Trophoblast cell (in vitro differentiated cells and primary cell): ENCODE measurements around the gene MPPED1.

Experiments used
- DNase-seq, 2 donors: peaks; one replicate each; pipeline ENCODE4 v3.0.0-alpha.2; 2016
- H2AFZ ChIP-seq: 2 replicates; pipeline ENCODE4 v1.6.1; 2013; ENCODE audit warnings: low read length, moderate library complexity, mild to moderate bottlenecking; ENCODE audit not compliant: insufficient read depth, poor library complexity
- H2AK5ac ChIP-seq: 2 replicates; pipeline ENCODE4 v1.6.1; 2013; ENCODE audit warnings: mild to moderate bottlenecking, low read length
- H2BK120ac ChIP-seq: 2 replicates; pipeline ENCODE4 v1.6.1; 2013; ENCODE audit warnings: low read length, mild to moderate bottlenecking, moderate library complexity; ENCODE audit not compliant: insufficient read depth, poor library complexity
- H2BK12ac ChIP-seq: 2 replicates; pipeline ENCODE4 v1.6.1; 2013; ENCODE audit warnings: mild to moderate bottlenecking, low read length, moderate library complexity
- H2BK5ac ChIP-seq: 2 replicates; pipeline ENCODE4 v1.6.1; 2013; ENCODE audit warnings: low read length, low read depth, moderate library complexity, mild to moderate bottlenecking; ENCODE audit not compliant: poor library complexity
- H3K14ac ChIP-seq: 2 replicates; pipeline ENCODE4 v1.6.1; 2013; ENCODE audit warnings: mild to moderate bottlenecking, low read length
- H3K18ac ChIP-seq: 2 replicates; pipeline ENCODE4 v1.6.1; 2013; ENCODE audit warnings: mild to moderate bottlenecking, low read length
- H3K23ac ChIP-seq: 2 replicates; pipeline ENCODE4 v1.6.1; 2013; ENCODE audit warnings: low read length
- H3K27ac ChIP-seq: 2 replicates; pipeline ENCODE4 v1.5.1; 2013; ENCODE audit warnings: low read depth, mild to moderate bottlenecking, inconsistent platforms, low read length, moderate library complexity
- H3K27me3 ChIP-seq: 2 replicates; pipeline ENCODE4 v1.6.1; 2013; ENCODE audit warnings: inconsistent platforms, mild to moderate bottlenecking, low read length, moderate library complexity; ENCODE audit not compliant: insufficient read depth
- H3K36me3 ChIP-seq, 2 experiments: 1 replicate in 1 of 2; 2 replicates in 1 of 2; pipeline ENCODE4 v1.6.1; 2013; ENCODE audit warnings: low read length in 2 of 2, mild to moderate bottlenecking in 2 of 2, moderate library complexity in 1 of 2; ENCODE audit not compliant: insufficient read depth in 2 of 2, control insufficient read depth in 1 of 2
- H3K4ac ChIP-seq: 2 replicates; pipeline ENCODE4 v1.6.1; 2013; ENCODE audit warnings: low read depth, mild to moderate bottlenecking, low read length, moderate library complexity
- H3K4me1 ChIP-seq, 2 experiments: 1 replicate in 1 of 2; 2 replicates in 1 of 2; pipeline ENCODE4 v1.6.1; 2013; ENCODE audit warnings: low read length in 2 of 2, mild to moderate bottlenecking in 2 of 2, moderate library complexity in 1 of 2; ENCODE audit not compliant: insufficient read depth in 2 of 2, control insufficient read depth in 1 of 2
- H3K4me2 ChIP-seq: 2 replicates; pipeline ENCODE4 v1.6.1; 2013; ENCODE audit warnings: inconsistent platforms, mild to moderate bottlenecking, low read length, moderate library complexity
- H3K4me3 ChIP-seq: 2 replicates; pipeline ENCODE4 v1.5.1; 2013; ENCODE audit warnings: mild to moderate bottlenecking, low read depth, low read length, inconsistent platforms
- H3K79me1 ChIP-seq: one replicate; pipeline ENCODE4 v1.6.1; 2013; ENCODE audit warnings: low read length
- H3K79me2 ChIP-seq: 2 replicates; pipeline ENCODE4 v1.6.1; 2013; ENCODE audit warnings: low read length, mild to moderate bottlenecking; ENCODE audit not compliant: control insufficient read depth, insufficient read depth, poor library complexity
- H3K9ac ChIP-seq: 2 replicates; pipeline ENCODE4 v1.6.1; 2013; ENCODE audit warnings: mild to moderate bottlenecking, low read length
- H3K9me3 ChIP-seq: 2 replicates; pipeline ENCODE4 v1.6.1; 2013; ENCODE audit warnings: low read depth, mild to moderate bottlenecking, control low read depth, inconsistent platforms, low read length; ENCODE audit not compliant: insufficient read depth
- H4K12ac ChIP-seq: 2 replicates; pipeline ENCODE4 v1.6.1; 2013; ENCODE audit warnings: low read depth, mild to moderate bottlenecking, low read length, moderate library complexity
- H4K8ac ChIP-seq: 2 replicates; pipeline ENCODE4 v1.6.1; 2013; ENCODE audit warnings: low read depth, mild to moderate bottlenecking, low read length, moderate library complexity
- H4K91ac ChIP-seq: one replicate; pipeline ENCODE4 v1.6.1; 2013; ENCODE audit warnings: low read depth, mild to moderate bottlenecking, low read length, moderate library complexity
- WGBS: extraction: QIAGEN DNeasy Blood & Tissue Kit; methylation state at CpG from one replicate; pipeline ENCODE4 v1.1.7; 2013; ENCODE audit warnings: missing lambda C conversion rate; ENCODE audit not compliant: insufficient read length, insufficient coverage; ENCODE audit errors: extremely low coverage; 5-methylcytosine and 5-hydroxymethylcytosine counted together

The MPPED1 gene

DNA sequence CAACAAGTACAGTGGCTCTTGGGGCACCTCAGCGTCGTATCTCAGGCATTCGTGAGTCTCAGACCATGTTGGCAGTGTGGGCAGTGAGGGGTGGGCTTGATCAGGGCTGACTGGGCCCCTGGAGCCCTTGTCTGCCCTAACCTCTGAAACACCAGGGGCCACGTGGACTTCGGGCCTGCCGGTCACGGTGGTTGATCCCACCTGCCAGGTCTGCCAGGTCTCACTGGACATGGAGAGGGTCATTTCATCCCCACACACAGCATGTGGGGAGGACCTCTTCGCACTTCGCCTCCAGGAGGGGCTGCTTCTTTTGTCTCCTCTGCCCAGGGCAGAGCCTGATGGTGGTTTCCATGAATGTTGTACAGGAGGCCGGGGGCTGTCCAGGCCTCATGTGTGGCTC is 77.1 kb downstream of the MPPED1 start:
- no peak overlapping the region for H4K12ac ChIP-seq
- H3K18ac ChIP-seq: no peak overlapping the region
- H3K9ac ChIP-seq: no peak overlapping the region
- no CpG with 5 or more reads among the region's 10 CpGs for WGBS
- peaks cover 11% of the 10 kb centered on the region for H3K9me3 ChIP-seq
- no peak overlapping the region for H2AK5ac ChIP-seq
- no peak overlapping the region for H2BK12ac ChIP-seq
- no peaks in the 10 kb centered on the region for H3K27me3 ChIP-seq
- H3K79me1 ChIP-seq: no peaks in the 10 kb centered on the region
- no peaks in the 10 kb centered on the region for H3K79me2 ChIP-seq
- H2AFZ ChIP-seq: no peak overlapping the region
- no peaks in the 10 kb centered on the region for H3K36me3 ChIP-seq
- no peak overlapping the region for H4K8ac ChIP-seq
- no peak overlapping the region for H3K14ac ChIP-seq
- no peak overlapping the region for H3K23ac ChIP-seq
- no peaks in the 10 kb centered on the region for H3K4me1 ChIP-seq
- H3K4ac ChIP-seq: no peak overlapping the region
- DNase-seq: no peak
- no peak overlapping the region for H3K27ac ChIP-seq
- no peak overlapping the region for H4K91ac ChIP-seq
- H3K4me2 ChIP-seq: no peak overlapping the region
- H3K4me3 ChIP-seq: no peak overlapping the region
- H2BK5ac ChIP-seq: no peak overlapping the region
- H2BK120ac ChIP-seq: no peak overlapping the region

DNA sequence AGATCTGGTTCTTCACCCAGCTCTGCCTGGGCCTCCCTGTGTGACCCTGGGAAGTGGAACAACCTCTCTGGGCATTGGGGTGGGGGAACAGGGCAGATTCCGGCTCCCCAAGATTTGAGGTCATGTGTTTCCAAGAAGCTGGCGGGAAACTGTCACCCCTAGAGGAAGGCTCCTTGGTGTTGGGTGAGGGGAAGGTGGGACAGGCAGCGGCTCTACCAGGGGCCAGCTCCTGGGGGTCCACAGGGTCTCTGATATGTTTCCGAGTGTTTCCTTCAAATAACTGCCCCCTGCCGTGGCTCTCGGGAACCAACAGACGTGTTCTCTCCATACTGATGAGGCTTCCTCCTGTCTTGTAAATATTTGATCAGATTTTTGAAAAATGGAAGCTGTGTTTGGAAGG is 78.5 kb downstream of the MPPED1 start:
- Histone ChIP-seq H3K9ac (no peak overlapping the region), H3K79me1 (no peaks in the 10 kb centered on the region), H3K4me3 (no peak overlapping the region), H2BK12ac (no peak overlapping the region), H4K12ac (no peak overlapping the region), H3K4me1 (no peaks in the 10 kb centered on the region), H2BK120ac (no peak overlapping the region), H2AFZ (no peak overlapping the region), H3K27me3 (no peaks in the 10 kb centered on the region), H3K79me2 (no peaks in the 10 kb centered on the region), H3K23ac (no peak overlapping the region), H3K18ac (no peak overlapping the region), H3K9me3 (peaks cover 17% of the 10 kb centered on the region), H2AK5ac (no peak overlapping the region), H4K91ac (no peak overlapping the region), H3K4me2 (no peak overlapping the region), H3K4ac (no peak overlapping the region), H3K14ac (no peak overlapping the region), H3K27ac (no peak overlapping the region), H3K36me3 (no peaks in the 10 kb centered on the region), H4K8ac (no peak overlapping the region), H2BK5ac (no peak overlapping the region)
- no CpG with 5 or more reads among the region's 7 CpGs for WGBS
- no peak for DNase-seq

- H2AK5ac ChIP-seq: no peak overlapping the region
- no peaks in the 10 kb centered on the region for H3K79me2 ChIP-seq
- no peak overlapping the region for H2BK12ac ChIP-seq
- H4K91ac ChIP-seq: no peak overlapping the region
- no peak overlapping the region for H3K14ac ChIP-seq
- no peak overlapping the region for H2BK120ac ChIP-seq
- H3K4ac ChIP-seq: no peak overlapping the region
- no peak overlapping the region for H3K9ac ChIP-seq
- DNase-seq: no peak
- H3K79me1 ChIP-seq: no peaks in the 10 kb centered on the region
- no peak overlapping the region for H4K8ac ChIP-seq
- H3K4me3 ChIP-seq: peak overlapping the region; percentile 33
- H3K27ac ChIP-seq: no peak overlapping the region
- H2BK5ac ChIP-seq: no peak overlapping the region
- no CpG with 5 or more reads among the region's 3 CpGs for WGBS
- H3K23ac ChIP-seq: no peak overlapping the region
- H4K12ac ChIP-seq: no peak overlapping the region
- peaks cover 21% of the 10 kb centered on the region for H3K9me3 ChIP-seq
- H3K27me3 ChIP-seq: no peaks in the 10 kb centered on the region
- no peak overlapping the region for H3K18ac ChIP-seq
- no peak overlapping the region for H3K4me2 ChIP-seq
- no peaks in the 10 kb centered on the region for H3K36me3 ChIP-seq
- H3K4me1 ChIP-seq: no peaks in the 10 kb centered on the region
- H2AFZ ChIP-seq: no peak overlapping the region
Measured at GRCh38 chr22:43491177-43491576, 79.4 kb downstream of the MPPED1 start.

DNA sequence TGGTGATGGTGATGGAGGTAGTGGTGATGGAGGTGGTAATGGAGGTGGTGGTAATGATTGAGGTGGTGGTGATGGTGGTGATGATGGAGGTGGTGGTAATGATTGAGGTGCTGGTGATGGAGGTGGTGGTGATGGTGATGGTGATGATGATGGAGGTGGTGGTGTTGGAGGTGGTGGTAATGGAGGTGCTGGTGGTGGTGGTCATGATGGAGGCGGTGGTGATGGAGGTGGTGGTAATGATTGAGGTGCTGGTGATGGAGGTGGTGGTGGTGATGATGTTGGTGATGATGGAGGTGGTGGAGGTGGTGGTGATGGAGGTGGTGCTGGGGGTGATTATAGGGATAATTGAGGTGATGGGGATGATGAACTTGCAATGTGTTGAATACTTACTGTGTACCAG is 79.9 kb downstream of the MPPED1 start:
- Histone ChIP-seq H3K4me3 (peak overlapping the region; percentile 33), H3K79me1 (no peaks in the 10 kb centered on the region), H3K79me2 (no peaks in the 10 kb centered on the region), H2AFZ (no peak overlapping the region), H3K36me3 (no peaks in the 10 kb centered on the region), H4K8ac (no peak overlapping the region), H3K4ac (no peak overlapping the region), H3K27ac (no peak overlapping the region), H3K4me2 (no peak overlapping the region), H2BK12ac (no peak overlapping the region), H3K4me1 (no peaks in the 10 kb centered on the region), H3K23ac (no peak overlapping the region), H2BK5ac (no peak overlapping the region), H3K9ac (no peak overlapping the region), H4K12ac (no peak overlapping the region), H3K14ac (no peak overlapping the region), H2BK120ac (no peak overlapping the region), H3K9me3 (peaks cover 21% of the 10 kb centered on the region), H3K18ac (no peak overlapping the region), H4K91ac (no peak overlapping the region), H2AK5ac (no peak overlapping the region), H3K27me3 (no peaks in the 10 kb centered on the region)
- DNase-seq: no peak
- WGBS: no CpG with 5 or more reads among the region's 1 CpG
